ENCODE results near the gene SPEG. TPM values are rescaled to one million over a fixed set of nuclear protein-coding genes. Genes with fewer than 3 reads are reported as not detected.

Gene SPEG
- total and polyA plus RNA-seq, 2 of the 8 experiments (the other 6 are each of a cell fraction or from before 2014, with no cell fraction given): 19.9 to 32.0 TPM

GRCh38 chr2:219540784-219541504, 106.3 kb downstream of the SPEG start:
- DNase-seq (ENCODE audit: low read depth in 1 of 2, low spot score in 2 of 2) (no peak), FAIRE-seq (peak; percentile 7)
- H3K27ac ChIP-seq (ENCODE audit: low read depth, low read length): no peak overlapping the region
- H4K20me1 ChIP-seq (replicated peaks in 1 of 2; ENCODE audit: control insufficient read depth in 1 of 2, insufficient read depth in 2 of 2, low read length in 2 of 2): peaks cover 11 to 15% of the 10 kb centered on the region in 2 experiments
- peaks cover 4% of the 10 kb centered on the region; the same call in 1 of the 2 replicates for H3K79me1 ChIP-seq (ENCODE audit: low read depth, low read length)
- H3K9me3 ChIP-seq (ENCODE audit: insufficient read depth in 2 of 2, low read depth in 1 of 2, low read length in 1 of 2): no peaks in the 10 kb centered on the region
- no peak overlapping the region for H3K14ac ChIP-seq (ENCODE audit: insufficient read length)
- no peak overlapping the region for H3K18ac ChIP-seq (ENCODE audit: extremely low read depth, low read length)
- H4K5ac ChIP-seq (ENCODE audit: insufficient read length, low read depth, low read length): no peak overlapping the region
- H4K91ac ChIP-seq (replicated peaks; ENCODE audit: insufficient read length, low read length): no peak overlapping the region
- no peak overlapping the region for H2BK20ac ChIP-seq (ENCODE audit: low read length)
- no peak overlapping the region for H3K4ac ChIP-seq (replicated peaks; ENCODE audit: insufficient read length, low read depth, low read length)
- H4K8ac ChIP-seq (ENCODE audit: extremely low read depth, insufficient read depth, low read length): peak overlapping the region; percentile 12
- 91% methylated on average over 12 of the region's 12 CpGs; no CpG with 5 or more reads in 1 of the 2 experiments for WGBS, 2 experiments (ENCODE audit: extremely low coverage in 1 of 2, insufficient coverage in 1 of 2, insufficient read length in 1 of 2, insufficient replicate concordance in 2 of 2, low coverage in 1 of 2, low lambda C conversion rate in 2 of 2, missing lambda C conversion rate in 1 of 2)
- no peak overlapping the region for H2AK5ac ChIP-seq (ENCODE audit: low read depth, low read length)
- peaks cover 11% of the 10 kb centered on the region; the same call in 1 of the 2 replicates for H3K23me2 ChIP-seq (ENCODE audit: low read depth, low read length)
- peaks cover 0 to 6% of the 10 kb centered on the region in 2 experiments; a peak in 1 of 4 replicates for H3K79me2 ChIP-seq (ENCODE audit: control insufficient read depth in 1 of 2, insufficient read depth in 2 of 2, low read length in 2 of 2)
- H3K27me3 ChIP-seq (replicated peaks in 1 of 4; ENCODE audit: control insufficient read depth in 3 of 4, extremely low read depth in 1 of 4, insufficient read depth in 3 of 4, low read length in 3 of 4): peaks cover 0 to 4% (median 0%) of the 10 kb centered on the region in 4 experiments; a peak in 2 of 7 replicates
- H3K4me3 ChIP-seq (ENCODE audit: extremely low read depth in 1 of 4, insufficient read depth in 2 of 4, low read depth in 3 of 4, low read length in 4 of 4): no peak overlapping the region
- H3K23ac ChIP-seq (ENCODE audit: insufficient read length): no peak overlapping the region
- CTCF ChIA-PET (ENCODE audit: partially characterized antibody): interaction anchor here (0.6 to 113.1 kb wide), 47 partner anchors 7 to 483 kb away, joined by 3 to 7248 read pairs (median 6); partner anchors contain the start of genes ASIC4, DES, GLB1L and GMPPA
- no peak overlapping the region for H2BK120ac ChIP-seq (replicated peaks; ENCODE audit: low read depth, low read length)
- H2BK5ac ChIP-seq (ENCODE audit: low read depth, low read length): no peak overlapping the region
- TF ChIP-seq JUND (IDR thresholded peaks at IDR 0.05; ENCODE audit: low read length) (no peak), TAF7 (optimal IDR thresholded peaks at IDR 0.05; ENCODE audit: borderline replicate concordance, low read depth, low read length) (no peak), TCF12 (IDR thresholded peaks at IDR 0.05; ENCODE audit: low read depth, low read length) (no peak), TBP (IDR thresholded peaks at IDR 0.05; ENCODE audit: low read depth, low read length) (no peak), CBX8 (IDR thresholded peaks at IDR 0.05; ENCODE audit: borderline replicate concordance, low read depth, low read length) (no peak), EGR1 (IDR thresholded peaks at IDR 0.05; ENCODE audit: borderline replicate concordance, low read depth, low read length) (no peak), NANOG (IDR thresholded peaks at IDR 0.05; ENCODE audit: insufficient read depth, low read depth, low read length, poor library complexity, severe bottlenecking) (no peak)
- TF ChIP-seq, protein P1, sequence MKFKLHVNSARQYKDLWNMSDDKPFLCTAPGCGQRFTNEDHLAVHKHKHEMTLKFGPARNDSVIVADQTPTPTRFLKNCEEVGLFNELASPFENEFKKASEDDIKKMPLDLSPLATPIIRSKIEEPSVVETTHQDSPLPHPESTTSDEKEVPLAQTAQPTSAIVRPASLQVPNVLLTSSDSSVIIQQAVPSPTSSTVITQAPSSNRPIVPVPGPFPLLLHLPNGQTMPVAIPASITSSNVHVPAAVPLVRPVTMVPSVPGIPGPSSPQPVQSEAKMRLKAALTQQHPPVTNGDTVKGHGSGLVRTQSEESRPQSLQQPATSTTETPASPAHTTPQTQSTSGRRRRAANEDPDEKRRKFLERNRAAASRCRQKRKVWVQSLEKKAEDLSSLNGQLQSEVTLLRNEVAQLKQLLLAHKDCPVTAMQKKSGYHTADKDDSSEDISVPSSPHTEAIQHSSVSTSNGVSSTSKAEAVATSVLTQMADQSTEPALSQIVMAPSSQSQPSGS (IDR thresholded peaks at IDR 0.05; ENCODE audit: low read length): no peak
- TF ChIP-seq, protein P2, sequence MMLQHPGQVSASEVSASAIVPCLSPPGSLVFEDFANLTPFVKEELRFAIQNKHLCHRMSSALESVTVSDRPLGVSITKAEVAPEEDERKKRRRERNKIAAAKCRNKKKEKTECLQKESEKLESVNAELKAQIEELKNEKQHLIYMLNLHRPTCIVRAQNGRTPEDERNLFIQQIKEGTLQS (IDR thresholded peaks at IDR 0.05; ENCODE audit: insufficient read depth, low read depth, low read length): no peak
- H2BK15ac ChIP-seq (ENCODE audit: low read length): no peak overlapping the region
- H3K9ac ChIP-seq (replicated peaks in 1 of 4; ENCODE audit: extremely low read depth in 1 of 4, low read depth in 3 of 4, low read length in 3 of 4): no peak overlapping the region
- H2AFZ ChIP-seq (ENCODE audit: low read length): no peak overlapping the region
- H3K56ac ChIP-seq (replicated peaks; ENCODE audit: insufficient read length, low read depth, low read length): no peak overlapping the region
- H3K4me1 ChIP-seq (replicated peaks in 1 of 4; ENCODE audit: control insufficient read depth in 3 of 4, insufficient read depth in 4 of 4, low read length in 3 of 4): peaks cover 5 to 28% (median 19%) of the 10 kb centered on the region in 4 experiments
- no peak overlapping the region for H2BK12ac ChIP-seq (ENCODE audit: low read depth, low read length)
- H3K36me3 ChIP-seq (ENCODE audit: control insufficient read depth in 2 of 4, insufficient read depth in 4 of 4, low read length in 3 of 4): peaks cover 4 to 22% (median 12%) of the 10 kb centered on the region in 4 experiments; a peak in 6 of 8 replicates
- H3K4me2 ChIP-seq (ENCODE audit: insufficient read depth in 1 of 2, low read depth in 2 of 2, low read length in 2 of 2): no peak overlapping the region; a peak in 1 of 4 replicates
- POLR2A ChIA-PET (ENCODE audit: partially characterized antibody): interaction anchor here (0.8 to 5.4 kb wide), 10 partner anchors 9 to 56 kb away, joined by 3 to 23 read pairs (median 6); partner anchors contain the start of genes INHA, OBSL1 and STK11IP
